ENCODE measurements around the gene ATP1A4.

GRCh38 chr1:160228431-160228830 lies 77.0 kb downstream of the ATP1A4 start:
- no peak for TF ChIP-seq CTCF (IDR thresholded peaks at IDR 0.05)
- no peak for TF ChIP-seq POLR2A (IDR thresholded peaks at IDR 0.05)

All from uterus (tissue), 2 donors.